Peyer's patch (tissue), 4 donors: ENCODE results near the gene ZGRF1. TPM values are rescaled to one million over a fixed set of nuclear protein-coding genes. Genes with fewer than 3 reads are reported as not detected.

Source experiments
- DNase-seq, 3 donors: peaks; one replicate each; pipeline ENCODE4 v3.0.0-alpha.2; 2017 to 2019
- H3K27ac ChIP-seq, 4 donors: fragments of 200-600 bp; sonication (generic); one replicate each; pipeline ENCODE4 v1.5.1; 2016 to 2019
- H3K27me3 ChIP-seq, 2 donors: fragments of 200-600 bp; sonication (generic); one replicate each; pipeline ENCODE4 v1.5.1; 2019
- H3K36me3 ChIP-seq, 3 donors: fragments of 200-600 bp; sonication (generic); one replicate each; pipeline ENCODE4 v1.5.1; 2016 to 2019
- H3K4me1 ChIP-seq, 4 donors: fragments of 200-600 bp; sonication (generic); one replicate each; pipeline ENCODE4 v1.5.1; 2016 to 2019
- H3K4me3 ChIP-seq, 4 donors: fragments of 200-600 bp; sonication (generic); 1 replicate in 3 of 4; 2 replicates in 1 of 4; pipeline ENCODE4 v1.5.1; 2016 to 2019; ENCODE audit warnings: mild to moderate bottlenecking in 1 of 4
- H3K9me3 ChIP-seq, 4 donors: fragments of 200-600 bp; sonication (generic); one replicate each; pipeline ENCODE4 v1.5.1; 2016 to 2019; ENCODE audit warnings: mild to moderate bottlenecking in 1 of 4
- CTCF ChIP-seq, 6 experiments: fragments of 450-650 bp in 4 of 6; fragments of 200-600 bp in 2 of 6; sonication (generic) in 1 of 6; IDR thresholded peaks; one replicate each; pipeline ENCODE4 v1.5.1; 2017 to 2019; ENCODE audit warnings: antibody characterized with exemption in 6 of 6, mild to moderate bottlenecking in 3 of 6, moderate library complexity in 1 of 6
- POLR2A ChIP-seq, 2 donors: fragments of 450-650 bp; IDR thresholded peaks; one replicate each; pipeline ENCODE4 v1.5.1; 2017; ENCODE audit warnings: antibody characterized with exemption in 2 of 2, mild to moderate bottlenecking in 2 of 2, moderate library complexity in 2 of 2
- total RNA-seq, 4 donors: library from RNA; depleted of rRNA; stranded (reverse); fragments of >200 nt; gene quantifications; one replicate each; pipeline ENCODE4 v1.1.0, GENCODE V29; 2016

Gene ZGRF1, protein sequence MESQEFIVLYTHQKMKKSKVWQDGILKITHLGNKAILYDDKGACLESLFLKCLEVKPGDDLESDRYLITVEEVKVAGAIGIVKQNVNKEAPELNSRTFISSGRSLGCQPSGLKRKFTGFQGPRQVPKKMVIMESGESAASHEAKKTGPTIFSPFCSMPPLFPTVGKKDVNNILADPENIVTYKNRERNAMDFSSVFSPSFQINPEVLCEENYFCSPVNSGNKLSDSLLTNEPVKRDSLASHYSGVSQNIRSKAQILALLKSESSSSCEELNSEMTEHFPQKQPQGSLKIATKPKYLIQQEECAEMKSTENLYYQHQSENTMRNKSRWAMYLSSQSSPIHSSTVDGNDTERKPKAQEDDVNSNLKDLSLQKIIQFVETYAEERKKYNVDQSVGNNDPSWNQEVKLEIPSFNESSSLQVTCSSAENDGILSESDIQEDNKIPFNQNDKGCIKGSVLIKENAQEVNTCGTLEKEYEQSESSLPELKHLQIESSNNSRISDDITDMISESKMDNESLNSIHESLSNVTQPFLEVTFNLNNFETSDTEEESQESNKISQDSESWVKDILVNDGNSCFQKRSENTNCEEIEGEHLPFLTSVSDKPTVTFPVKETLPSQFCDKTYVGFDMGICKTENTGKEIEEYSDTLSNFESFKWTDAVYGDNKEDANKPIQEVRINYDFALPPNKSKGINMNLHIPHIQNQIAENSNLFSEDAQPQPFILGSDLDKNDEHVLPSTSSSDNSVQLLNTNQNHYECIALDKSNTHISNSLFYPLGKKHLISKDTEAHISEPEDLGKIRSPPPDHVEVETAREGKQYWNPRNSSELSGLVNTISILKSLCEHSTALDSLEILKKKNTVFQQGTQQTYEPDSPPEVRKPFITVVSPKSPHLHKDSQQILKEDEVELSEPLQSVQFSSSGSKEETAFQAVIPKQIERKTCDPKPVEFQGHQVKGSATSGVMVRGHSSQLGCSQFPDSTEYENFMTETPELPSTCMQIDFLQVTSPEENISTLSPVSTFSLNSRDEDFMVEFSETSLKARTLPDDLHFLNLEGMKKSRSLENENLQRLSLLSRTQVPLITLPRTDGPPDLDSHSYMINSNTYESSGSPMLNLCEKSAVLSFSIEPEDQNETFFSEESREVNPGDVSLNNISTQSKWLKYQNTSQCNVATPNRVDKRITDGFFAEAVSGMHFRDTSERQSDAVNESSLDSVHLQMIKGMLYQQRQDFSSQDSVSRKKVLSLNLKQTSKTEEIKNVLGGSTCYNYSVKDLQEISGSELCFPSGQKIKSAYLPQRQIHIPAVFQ (N-terminal part only)
- 10 to 100 TPM in 1 of 4 donors, 1 to 10 TPM in 3; 3.6 to 28.9 (median 6.1) TPM for total RNA-seq

- Histone ChIP-seq H3K4me3 (peak within 1 kb of the TSS; percentile 58 to 69 (median 61)), H3K27ac (peak within 1 kb of the TSS; percentile 86 to 96 (median 94)), H3K36me3 (no peaks in the 10 kb centered on the region), H3K9me3 (no peaks in the 10 kb centered on the region), H3K27me3 (no peaks in the 10 kb centered on the region), H3K4me1 (peaks cover 0 to 9% (median 4%) of the 10 kb centered on the region in 4 donors)
- DNase-seq, result peak; percentile 98 to 99 (median 99)
- peak; percentile 89 to 99 (median 98) for TF ChIP-seq CTCF (IDR thresholded peaks at IDR 0.05)
- peak in 1 of 2 donors; percentile 13 for TF ChIP-seq POLR2A (IDR thresholded peaks at IDR 0.05)
These were observed at the start of gene ZGRF1, which contains the start of gene LARP7 for GRCh38 chr4:112636688-112637551. Gene ZGRF1 (minus strand): TSS chr4:112636909. CDS start chr4:112633176, 3,733 bp downstream. Gene LARP7 (plus strand): TSS chr4:112637143. CDS start chr4:112644670, 7,527 bp downstream.

GRCh38 chr4:112680996-112681395, 44.3 kb upstream of the ZGRF1 start:
- Histone ChIP-seq H3K27me3 (no peaks in the 10 kb centered on the region), H3K36me3 (no peaks in the 10 kb centered on the region), H3K4me1 (no peaks in the 10 kb centered on the region), H3K4me3 (no peak overlapping the region), H3K9me3 (no peaks in the 10 kb centered on the region), H3K27ac (no peak overlapping the region)
- no peak for DNase-seq
- TF ChIP-seq CTCF (IDR thresholded peaks at IDR 0.05) (no peak), POLR2A (IDR thresholded peaks at IDR 0.05) (no peak)

GRCh38 chr4:112677519-112678091, 40.9 kb upstream of the ZGRF1 start:
- DNase-seq, result no peak
- TF ChIP-seq POLR2A (IDR thresholded peaks at IDR 0.05) (no peak), CTCF (IDR thresholded peaks at IDR 0.05) (no peak)
- Histone ChIP-seq H3K27me3 (no peaks in the 10 kb centered on the region), H3K9me3 (no peaks in the 10 kb centered on the region), H3K36me3 (no peaks in the 10 kb centered on the region), H3K27ac (no peak overlapping the region), H3K4me3 (no peak overlapping the region), H3K4me1 (no peaks in the 10 kb centered on the region)

DNA sequence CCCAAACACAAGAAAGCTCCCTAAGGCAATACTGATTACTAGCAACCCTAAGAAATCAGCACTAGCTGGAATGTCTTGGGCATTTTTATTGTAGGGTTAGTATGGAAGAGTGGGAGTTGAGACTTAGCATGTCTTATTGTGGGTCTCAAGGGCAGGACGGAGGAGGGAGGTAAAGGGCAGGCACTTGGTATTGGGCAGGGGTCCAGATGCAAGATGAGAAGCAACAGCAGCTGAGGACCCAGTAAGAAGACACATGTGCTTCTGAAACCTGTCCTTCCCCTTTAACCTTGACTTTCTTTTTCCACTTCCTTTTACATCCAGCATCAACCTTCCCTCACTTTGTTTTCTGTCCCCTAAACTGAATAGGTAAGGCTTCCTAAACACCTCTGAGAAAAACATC, 37.7 kb upstream of the ZGRF1 start:
- DNase-seq, result no peak
- TF ChIP-seq CTCF (IDR thresholded peaks at IDR 0.05) (no peak), POLR2A (IDR thresholded peaks at IDR 0.05) (no peak)
- H3K4me1 ChIP-seq, result no peaks in the 10 kb centered on the region
- no peak overlapping the region for H3K27ac ChIP-seq
- no peak overlapping the region for H3K4me3 ChIP-seq
- no peaks in the 10 kb centered on the region for H3K9me3 ChIP-seq
- no peaks in the 10 kb centered on the region for H3K27me3 ChIP-seq
- no peaks in the 10 kb centered on the region for H3K36me3 ChIP-seq
